EH (cell line): ENCODE data around the gene EIF4G3.
"Not testable (repeated sequence)": the region's sequence is repeated elsewhere in the genome, so short reads cannot be mapped to it uniquely, and the experiment has no call there.

Source experiments
- DNase-seq: peaks from one replicate; pipeline ENCODE4 v3.0.0-alpha.2; 2015; ENCODE audit warnings: low read depth

The EIF4G3 gene

GRCh38 chr1:21153388-21153787 is 23.3 kb downstream of the EIF4G3 start:
- DNase-seq = no peak

- peak; percentile 40 for DNase-seq
Observed at GRCh38 chr1:21152423-21153100, 24.1 kb downstream of the EIF4G3 start.

GRCh38 chr1:21149855-21150432 is 26.8 kb downstream of the EIF4G3 start:
- peak; percentile 99 for DNase-seq

- DNase-seq = peak; percentile 73
Observed at GRCh38 chr1:21149430-21149854, 27.3 kb downstream of the EIF4G3 start.

- DNase-seq = peak; percentile 18
Observed at GRCh38 chr1:21143752-21144151, 32.9 kb downstream of the EIF4G3 start.

GRCh38 chr1:21143138-21143537 is 33.6 kb downstream of the EIF4G3 start:
- no peak for DNase-seq

- DNase-seq = no peak
Observed at GRCh38 chr1:21141030-21141429, 35.7 kb downstream of the EIF4G3 start.

GRCh38 chr1:21139601-21140000 is 37.1 kb downstream of the EIF4G3 start:
- peak; percentile 31 for DNase-seq

- not testable (repeated sequence) for DNase-seq
Observed at GRCh38 chr1:21136344-21136743, 40.4 kb downstream of the EIF4G3 start.

GRCh38 chr1:21131200-21131599 is 45.5 kb downstream of the EIF4G3 start:
- DNase-seq = no peak

GRCh38 chr1:21129407-21129806 is 47.3 kb downstream of the EIF4G3 start:
- no peak for DNase-seq

- DNase-seq = no peak
Observed at GRCh38 chr1:21126324-21126723, 50.4 kb downstream of the EIF4G3 start.

- peak; percentile 73 for DNase-seq
Observed at GRCh38 chr1:21124846-21125245, 51.9 kb downstream of the EIF4G3 start.

GRCh38 chr1:21123287-21123948 is 53.3 kb downstream of the EIF4G3 start:
- DNase-seq = peak; percentile 7

- DNase-seq = peak; percentile 39
Observed at GRCh38 chr1:21121764-21122471, 54.8 kb downstream of the EIF4G3 start.

- no peak for DNase-seq
Observed at GRCh38 chr1:21118167-21118566, 58.5 kb downstream of the EIF4G3 start.

GRCh38 chr1:21117597-21118001 is 59.1 kb downstream of the EIF4G3 start:
- DNase-seq = no peak

- no peak for DNase-seq
Observed at GRCh38 chr1:21117159-21117558, 59.5 kb downstream of the EIF4G3 start.

- DNase-seq = no peak
Observed at GRCh38 chr1:21115098-21115760, 61.5 kb downstream of the EIF4G3 start.

- DNase-seq = no peak
Observed at GRCh38 chr1:21114431-21114830, 62.3 kb downstream of the EIF4G3 start.

GRCh38 chr1:21110163-21110562 is 66.5 kb downstream of the EIF4G3 start:
- no peak for DNase-seq

GRCh38 chr1:21106709-21107108 is 70.0 kb downstream of the EIF4G3 start:
- no peak for DNase-seq
